VCaP (cell line): ENCODE data around the gene CCDC136.
A peak's percentile ranks its signal among the peaks of the same experiment; 100 is the strongest.

ENCODE experiments used
- H3K27ac ChIP-seq: fragments of 450-650 bp; 2 replicates; pipeline ENCODE4 v1.5.1; 2017
- CTCF ChIP-seq: fragments of 450-650 bp; conservative IDR thresholded peaks from 2 replicates; pipeline ENCODE4 v1.5.1; 2017; ENCODE audit warnings: mild to moderate bottlenecking, moderate library complexity

CCDC136 gene

GRCh38 chr7:128865303-128865702 is 73.5 kb downstream of the CCDC136 start:
- no peak for TF ChIP-seq CTCF
- no peak overlapping the region; the same call in 1 of the 2 replicates for H3K27ac ChIP-seq

GRCh38 chr7:128865996-128866877 is 74.5 kb downstream of the CCDC136 start:
- no peak for TF ChIP-seq CTCF
- no peak overlapping the region for H3K27ac ChIP-seq

- H3K27ac ChIP-seq: no peak overlapping the region
- TF ChIP-seq CTCF: no peak
These were observed 75.5 kb downstream of the CCDC136 start for GRCh38 chr7:128867241-128867640.

- peak overlapping the region; percentile 65; the same call in 1 of the 2 replicates for H3K27ac ChIP-seq
- no peak for TF ChIP-seq CTCF
These were observed 76.3 kb downstream of the CCDC136 start for GRCh38 chr7:128867842-128868623.

GRCh38 chr7:128868624-128869137 is 76.9 kb downstream of the CCDC136 start:
- H3K27ac ChIP-seq: peak overlapping the region; percentile 65; the same call in 1 of the 2 replicates
- no peak for TF ChIP-seq CTCF

GRCh38 chr7:128869138-128869943 is 77.6 kb downstream of the CCDC136 start:
- peak overlapping the region; percentile 65; the same call in 1 of the 2 replicates for H3K27ac ChIP-seq

More at GRCh38 chr7:128869138-128869943, 77.6 kb downstream of the CCDC136 start:
- peak; percentile 53 for TF ChIP-seq CTCF
